ENCODE measurements around the gene CELF4. TPM values are rescaled to one million over a fixed set of nuclear protein-coding genes. Genes with fewer than 3 reads are reported as not detected.

The CELF4 gene
- total and polyA plus RNA-seq, 2 donors (not counting 3 experiments of a cell fraction or from before 2014, with no cell fraction given), result not detected

- intact Hi-C loops (cut with micrococcal nuclease), result no loop called here
- no peaks in the 10 kb centered on the region for H3K4me1 ChIP-seq (ENCODE audit: control insufficient read depth, extremely low read depth, insufficient read depth, low read length)
- DNase-seq (ENCODE audit: low read depth, low spot score), result no peak
- TF ChIP-seq FOS (IDR thresholded peaks at IDR 0.05; ENCODE audit: borderline replicate concordance, insufficient read depth, low read length) (no peak), JUN (IDR thresholded peaks at IDR 0.05; ENCODE audit: borderline replicate concordance, insufficient read depth, insufficient read length, low read depth) (no peak), EZH2 (IDR thresholded peaks at IDR 0.05; ENCODE audit: borderline replicate concordance, low read depth, low read length, severe bottlenecking) (no peak), POLR2AphosphoS5 (IDR thresholded peaks at IDR 0.05; ENCODE audit: insufficient read depth, low read depth, low read length) (no peak), GATA2 (IDR thresholded peaks at IDR 0.05; ENCODE audit: insufficient read depth, insufficient read length, low read depth, low read length) (no peak), CTCF (IDR thresholded peaks at IDR 0.05; ENCODE audit: extremely low read depth in 1 of 2, insufficient read depth in 1 of 2, low read depth in 1 of 2, low read length in 2 of 2) (no peak), MAX (IDR thresholded peaks at IDR 0.05; ENCODE audit: insufficient read depth, insufficient read length) (no peak), POLR2A (IDR thresholded peaks at IDR 0.05; ENCODE audit: low read depth, low read length) (no peak), MYC (IDR thresholded peaks at IDR 0.05; ENCODE audit: low read depth, low read length) (no peak)
- no peaks in the 10 kb centered on the region for H3K9me1 ChIP-seq (replicated peaks; ENCODE audit: control insufficient read depth, extremely low read depth, insufficient read depth, low read length)
- no peaks in the 10 kb centered on the region for H3K9me3 ChIP-seq (replicated peaks; ENCODE audit: control insufficient read depth, insufficient read depth, low read length)
- POLR2A ChIA-PET, result no interaction called here
- CTCF ChIA-PET, result interaction anchor here (2.4 kb wide), 1 partner anchor 14 kb away, joined by 10 read pairs; no protein-coding TSS in a partner anchor
- H3K4me3 ChIP-seq (replicated peaks in 1 of 3; ENCODE audit: insufficient read depth in 1 of 3, low read depth in 1 of 3, low read length in 3 of 3), result no peak overlapping the region
- H4K20me1 ChIP-seq (replicated peaks; ENCODE audit: control insufficient read depth, extremely low read depth, insufficient read depth, low read length), result no peaks in the 10 kb centered on the region
- dilution Hi-C loops (cut with MboI; ENCODE audit: extremely low pct_ligation_motif_present, low sequenced_read_pairs), result no loop called here
- H3K27me3 ChIP-seq (ENCODE audit: control insufficient read depth in 2 of 2, insufficient read depth in 2 of 2, low read length in 2 of 2), result peaks cover 0 to 2% of the 10 kb centered on the region in 2 experiments
- H3K79me2 ChIP-seq (ENCODE audit: control insufficient read depth, insufficient read depth, low read length), result no peaks in the 10 kb centered on the region
- H3K4me2 ChIP-seq (ENCODE audit: insufficient read depth, low read length), result no peak overlapping the region
- FAIRE-seq, result no peak
- H3K9ac ChIP-seq (replicated peaks; ENCODE audit: extremely low read depth, insufficient read depth, low read length), result no peak overlapping the region
- BruUV-seq (replicated peaks), result no TSS peak
- no peak overlapping the region for H2AFZ ChIP-seq (ENCODE audit: low read depth, low read length)
- no peaks in the 10 kb centered on the region for H3K36me3 ChIP-seq (ENCODE audit: control insufficient read depth in 2 of 2, extremely low read depth in 1 of 2, insufficient read depth in 2 of 2, low read length in 2 of 2)
- H3K27ac ChIP-seq (ENCODE audit: insufficient read depth, low read depth, low read length), result no peak overlapping the region
Measured at GRCh38 chr18:37341473-37342086, 224.0 kb downstream of the CELF4 start.
